Ishikawa (cell line): ENCODE results near the gene A3GALT2.

Experiments used
- CEBPB ChIP-seq: IDR thresholded peaks from 2 replicates; pipeline ENCODE4 v1.6.1; 2012
- CREB1 ChIP-seq: IDR thresholded peaks from 2 replicates; pipeline ENCODE4 v1.6.1; 2012; ENCODE audit warnings: low read depth
- EGR1 ChIP-seq: IDR thresholded peaks from 2 replicates; pipeline ENCODE4 v1.6.1; 2012
- EP300 ChIP-seq: IDR thresholded peaks from 2 replicates; pipeline ENCODE4 v1.6.1; 2012; ENCODE audit warnings: borderline replicate concordance
- FOXM1 ChIP-seq: IDR thresholded peaks from 2 replicates; pipeline ENCODE4 v1.6.1; 2012; ENCODE audit warnings: low read depth, borderline replicate concordance
- MAX ChIP-seq: IDR thresholded peaks from 2 replicates; pipeline ENCODE4 v1.6.1; 2012
- NFIC ChIP-seq: IDR thresholded peaks from 2 replicates; pipeline ENCODE4 v1.6.1; 2012
- RAD21 ChIP-seq: IDR thresholded peaks from 2 replicates; pipeline ENCODE4 v1.6.1; 2012; ENCODE audit warnings: low read depth
- TCF12 ChIP-seq: IDR thresholded peaks from 2 replicates; pipeline ENCODE4 v1.6.1; 2012; ENCODE audit warnings: low read depth
- TEAD4 ChIP-seq: IDR thresholded peaks from 2 replicates; pipeline ENCODE4 v1.6.1; 2012
- YY1 ChIP-seq: IDR thresholded peaks from 2 replicates; pipeline ENCODE4 v1.6.1; 2012; ENCODE audit warnings: low read depth
- ZBTB7A ChIP-seq: IDR thresholded peaks from 2 replicates; pipeline ENCODE4 v1.6.1; 2012; ENCODE audit warnings: low read depth
- TF ChIP-seq, protein P1 (sequence below): IDR thresholded peaks from 2 replicates; pipeline ENCODE4 v1.6.1; 2012
- TF ChIP-seq, protein P2 (sequence below): IDR thresholded peaks from 2 replicates; pipeline ENCODE4 v1.6.1; 2012; ENCODE audit warnings: low read depth, mild to moderate bottlenecking

Gene A3GALT2

DNA sequence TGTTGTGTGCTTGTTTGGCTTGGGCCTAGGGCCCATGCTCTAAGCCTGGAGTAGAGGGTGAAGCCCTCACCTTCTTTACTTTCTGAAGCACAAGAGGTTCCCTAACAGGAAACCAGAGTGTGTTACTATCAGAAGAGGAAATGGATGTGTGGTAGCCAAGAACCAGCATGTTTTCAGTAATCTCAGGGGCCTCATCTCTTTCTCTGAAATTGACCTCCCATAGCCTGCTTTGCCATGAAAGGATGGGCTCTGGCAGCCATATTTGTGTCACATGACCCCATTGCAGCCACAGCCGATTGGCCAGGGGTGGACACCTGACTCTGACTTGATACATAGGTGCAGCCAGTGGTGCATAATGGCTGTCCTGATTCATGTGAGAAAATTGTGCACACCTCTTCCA is 18.6 kb downstream of the A3GALT2 start:
- TF ChIP-seq YY1 (peak; percentile 44; the same call in 1 of the 2 replicates), ZBTB7A (no peak)
- TF ChIP-seq, protein P1, sequence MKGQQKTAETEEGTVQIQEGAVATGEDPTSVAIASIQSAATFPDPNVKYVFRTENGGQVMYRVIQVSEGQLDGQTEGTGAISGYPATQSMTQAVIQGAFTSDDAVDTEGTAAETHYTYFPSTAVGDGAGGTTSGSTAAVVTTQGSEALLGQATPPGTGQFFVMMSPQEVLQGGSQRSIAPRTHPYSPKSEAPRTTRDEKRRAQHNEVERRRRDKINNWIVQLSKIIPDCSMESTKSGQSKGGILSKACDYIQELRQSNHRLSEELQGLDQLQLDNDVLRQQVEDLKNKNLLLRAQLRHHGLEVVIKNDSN, result peak; percentile 87

DNA sequence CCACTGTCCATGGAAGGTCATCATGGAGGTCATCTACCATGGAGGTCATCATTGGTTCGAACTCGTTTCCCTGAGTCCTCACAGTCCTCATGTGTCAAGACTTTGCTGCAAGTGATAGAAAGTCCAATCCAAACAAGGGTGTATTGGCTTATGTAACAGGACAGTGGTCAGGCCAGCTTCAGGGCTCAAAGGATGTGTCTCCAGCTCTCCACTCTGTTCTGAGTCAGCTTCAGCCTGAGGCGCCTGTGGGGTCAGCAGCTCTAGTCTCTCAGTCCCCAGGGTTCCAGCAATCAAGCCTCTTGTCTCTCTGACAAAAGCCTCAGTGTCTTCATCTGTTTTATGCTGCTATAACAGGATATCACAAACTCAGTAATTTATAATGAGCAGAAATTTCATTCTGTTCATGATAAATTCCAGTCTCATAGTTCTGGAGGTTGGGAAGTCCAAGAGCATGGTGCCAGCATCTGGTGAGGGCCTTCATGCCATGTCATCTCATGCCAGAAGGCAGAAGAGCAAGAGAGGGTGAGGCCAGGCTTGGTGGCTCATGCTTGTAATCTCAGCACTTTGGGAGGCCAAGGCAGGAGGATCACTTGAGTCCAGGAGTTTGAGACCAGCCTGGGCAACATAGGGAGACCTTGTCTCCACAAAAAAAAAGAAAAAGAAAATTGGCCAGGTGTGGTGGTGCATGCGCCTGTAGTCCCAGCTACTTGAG is 19.5 kb downstream of the A3GALT2 start:
- no peak for TF ChIP-seq MAX
- no peak for TF ChIP-seq TCF12
- TF ChIP-seq, protein P1, result no peak
- no peak for TF ChIP-seq RAD21
- no peak for TF ChIP-seq FOXM1
- TF ChIP-seq YY1, result no peak

- TF ChIP-seq ZBTB7A, result no peak
- TF ChIP-seq, protein P2, sequence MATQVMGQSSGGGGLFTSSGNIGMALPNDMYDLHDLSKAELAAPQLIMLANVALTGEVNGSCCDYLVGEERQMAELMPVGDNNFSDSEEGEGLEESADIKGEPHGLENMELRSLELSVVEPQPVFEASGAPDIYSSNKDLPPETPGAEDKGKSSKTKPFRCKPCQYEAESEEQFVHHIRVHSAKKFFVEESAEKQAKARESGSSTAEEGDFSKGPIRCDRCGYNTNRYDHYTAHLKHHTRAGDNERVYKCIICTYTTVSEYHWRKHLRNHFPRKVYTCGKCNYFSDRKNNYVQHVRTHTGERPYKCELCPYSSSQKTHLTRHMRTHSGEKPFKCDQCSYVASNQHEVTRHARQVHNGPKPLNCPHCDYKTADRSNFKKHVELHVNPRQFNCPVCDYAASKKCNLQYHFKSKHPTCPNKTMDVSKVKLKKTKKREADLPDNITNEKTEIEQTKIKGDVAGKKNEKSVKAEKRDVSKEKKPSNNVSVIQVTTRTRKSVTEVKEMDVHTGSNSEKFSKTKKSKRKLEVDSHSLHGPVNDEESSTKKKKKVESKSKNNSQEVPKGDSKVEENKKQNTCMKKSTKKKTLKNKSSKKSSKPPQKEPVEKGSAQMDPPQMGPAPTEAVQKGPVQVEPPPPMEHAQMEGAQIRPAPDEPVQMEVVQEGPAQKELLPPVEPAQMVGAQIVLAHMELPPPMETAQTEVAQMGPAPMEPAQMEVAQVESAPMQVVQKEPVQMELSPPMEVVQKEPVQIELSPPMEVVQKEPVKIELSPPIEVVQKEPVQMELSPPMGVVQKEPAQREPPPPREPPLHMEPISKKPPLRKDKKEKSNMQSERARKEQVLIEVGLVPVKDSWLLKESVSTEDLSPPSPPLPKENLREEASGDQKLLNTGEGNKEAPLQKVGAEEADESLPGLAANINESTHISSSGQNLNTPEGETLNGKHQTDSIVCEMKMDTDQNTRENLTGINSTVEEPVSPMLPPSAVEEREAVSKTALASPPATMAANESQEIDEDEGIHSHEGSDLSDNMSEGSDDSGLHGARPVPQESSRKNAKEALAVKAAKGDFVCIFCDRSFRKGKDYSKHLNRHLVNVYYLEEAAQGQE, result no peak
- no peak for TF ChIP-seq EGR1
- TF ChIP-seq TCF12, result no peak
- no peak for TF ChIP-seq FOXM1
- TF ChIP-seq NFIC, result no peak
- TF ChIP-seq MAX, result no peak
- TF ChIP-seq YY1, result no peak
- no peak for TF ChIP-seq TEAD4
- TF ChIP-seq RAD21, result no peak
- no peak for TF ChIP-seq CREB1
- no peak for TF ChIP-seq EP300
- TF ChIP-seq CEBPB, result no peak
- TF ChIP-seq, protein P1, result no peak
Observed at GRCh38 chr1:33300673-33301072, 20.2 kb downstream of the A3GALT2 start.

- TF ChIP-seq ZBTB7A (no peak), EP300 (no peak), RAD21 (no peak), EGR1 (no peak)
- TF ChIP-seq, protein P2, result no peak
Observed at GRCh38 chr1:33299461-33300155, 21.3 kb downstream of the A3GALT2 start.

- TF ChIP-seq RAD21 (peak; percentile 61), YY1 (peak; percentile 41; the same call in 1 of the 2 replicates), FOXM1 (no peak)
Observed at GRCh38 chr1:33298623-33299277, 22.1 kb downstream of the A3GALT2 start.
